IMR-90 (cell line): ENCODE data around the gene RHOC. TPM values are rescaled to one million over a fixed set of nuclear protein-coding genes. Genes with fewer than 3 reads are reported as not detected.

Experiments used
- ATAC-seq: fragments of 200-7000 bp; cut with Tn5 transposase; 2 replicates; pipeline ENCODE4 v1.9.1; 2020; ENCODE audit warnings: low read depth, mild to moderate bottlenecking, moderate library complexity
- BruUV-seq: library from RNA; stranded (reverse); fragments of 400-500 nt; replicated peaks from 2 replicates; lab custom pipeline; 2021; lab: Mats Ljungman, UMichigan
- CTCF ChIA-PET: fragments of 300-600 bp; formaldehyde crosslinking; extraction: SDS; loops from one replicate; lab custom pipeline; 2021; ENCODE audit warnings: antibody characterized with exemption; lab: Yijun Ruan, JAX
- POLR2A ChIA-PET: fragments of 300-600 bp; sonication (Branson Sonifier 250); formaldehyde crosslinking; loops from one replicate; lab custom pipeline; 2022; ENCODE audit warnings: antibody characterized with exemption; ENCODE audit not compliant: unreplicated experiment; lab: Charles Lee
- DNase-seq: peaks from one replicate; pipeline ENCODE4 v3.0.0; 2013
- H2AFZ ChIP-seq: replicated peaks from 2 replicates; pipeline ENCODE3; 2013; ENCODE audit warnings: low read length, mild to moderate bottlenecking; ENCODE audit not compliant: poor library complexity
- H2AK5ac ChIP-seq: 2 replicates; pipeline ENCODE4 v1.6.1; 2013; ENCODE audit warnings: low read depth, low read length, inconsistent platforms
- H2AK9ac ChIP-seq: replicated peaks from 2 replicates; pipeline ENCODE3; 2013; ENCODE audit warnings: mild to moderate bottlenecking, low read depth, low read length, moderate library complexity; ENCODE audit not compliant: poor library complexity
- H2BK120ac ChIP-seq: 2 replicates; pipeline ENCODE4 v1.6.1; 2013; ENCODE audit warnings: low read depth, low read length, inconsistent platforms
- H2BK15ac ChIP-seq: 3 replicates; pipeline ENCODE4 v1.6.1; 2013; ENCODE audit warnings: low read depth, low read length, inconsistent platforms
- H2BK20ac ChIP-seq: 2 replicates; pipeline ENCODE4 v1.6.1; 2013; ENCODE audit warnings: low read depth, mild to moderate bottlenecking, inconsistent platforms, low read length, moderate library complexity
- H2BK5ac ChIP-seq: 2 replicates; pipeline ENCODE4 v1.6.1; 2013; ENCODE audit warnings: mild to moderate bottlenecking, low read depth, low read length, inconsistent platforms; ENCODE audit not compliant: poor library complexity, severe bottlenecking
- H3K14ac ChIP-seq: replicated peaks from 2 replicates; pipeline ENCODE4 v1.6.1; 2013; ENCODE audit warnings: low read depth, low read length, inconsistent platforms
- H3K18ac ChIP-seq: 2 replicates; pipeline ENCODE4 v1.6.1; 2013; ENCODE audit warnings: low read depth, low read length, control low read depth
- H3K23ac ChIP-seq: 2 replicates; pipeline ENCODE4 v1.6.1; 2013; ENCODE audit warnings: low read depth, low read length, inconsistent platforms
- H3K27ac ChIP-seq: 2 replicates; pipeline ENCODE4 v1.5.1; 2013; ENCODE audit warnings: mild to moderate bottlenecking, control low read depth, low read length; ENCODE audit not compliant: insufficient read depth
- H3K27me3 ChIP-seq: 2 replicates; pipeline ENCODE4 v1.6.1; 2013; ENCODE audit warnings: low read length; ENCODE audit not compliant: control insufficient read depth, insufficient read depth
- H3K36me3 ChIP-seq: 2 replicates; pipeline ENCODE4 v1.6.1; 2013; ENCODE audit warnings: low read length, mixed read lengths; ENCODE audit not compliant: control insufficient read depth, insufficient read depth
- H3K4ac ChIP-seq: 2 replicates; pipeline ENCODE4 v1.6.1; 2013; ENCODE audit warnings: low read depth, low read length, inconsistent platforms
- H3K4me1 ChIP-seq: 2 replicates; pipeline ENCODE4 v1.6.1; 2013; ENCODE audit warnings: low read length, mixed read lengths; ENCODE audit not compliant: control insufficient read depth, insufficient read depth
- H3K4me2 ChIP-seq: 2 replicates; pipeline ENCODE4 v1.6.1; 2013; ENCODE audit warnings: low read depth, mild to moderate bottlenecking, control low read depth, low read length, moderate library complexity
- H3K4me3 ChIP-seq: 2 replicates; pipeline ENCODE4 v1.5.1; 2013; ENCODE audit warnings: low read depth, mild to moderate bottlenecking, control low read depth, low read length, moderate library complexity; ENCODE audit not compliant: insufficient read depth
- H3K56ac ChIP-seq: 2 replicates; pipeline ENCODE4 v1.6.1; 2013; ENCODE audit warnings: low read length, inconsistent platforms; ENCODE audit not compliant: insufficient read depth; ENCODE audit errors: extremely low read depth
- H3K79me1 ChIP-seq, 2 experiments: 2 replicates each; pipeline ENCODE4 v1.6.1; 2013; ENCODE audit warnings: low read length in 2 of 2, inconsistent platforms in 1 of 2, low read depth in 1 of 2
- H3K9ac ChIP-seq: 2 replicates; pipeline ENCODE4 v1.6.1; 2013; ENCODE audit warnings: low read depth, low read length, control low read depth
- H3K9me1 ChIP-seq: 2 replicates; pipeline ENCODE4 v1.6.1; 2013; ENCODE audit warnings: low read length, inconsistent platforms; ENCODE audit not compliant: insufficient read depth
- H3K9me3 ChIP-seq: 2 replicates; pipeline ENCODE4 v1.6.1; 2013; ENCODE audit warnings: low read length; ENCODE audit not compliant: control insufficient read depth, insufficient read depth
- H4K20me1 ChIP-seq: 2 replicates; pipeline ENCODE4 v1.6.1; 2013; ENCODE audit warnings: low read length, inconsistent platforms; ENCODE audit not compliant: insufficient read depth
- H4K5ac ChIP-seq: 2 replicates; pipeline ENCODE4 v1.6.1; 2013; ENCODE audit warnings: mild to moderate bottlenecking, low read depth, low read length, control low read depth
- H4K8ac ChIP-seq, 2 experiments: 2 replicates each; pipeline ENCODE4 v1.6.1; 2013; ENCODE audit warnings: low read depth in 2 of 2, low read length in 2 of 2, control low read depth in 1 of 2, inconsistent platforms in 1 of 2
- H4K91ac ChIP-seq: 2 replicates; pipeline ENCODE4 v1.6.1; 2013; ENCODE audit warnings: low read depth, low read length, inconsistent platforms; ENCODE audit not compliant: insufficient read depth
- BHLHE40 ChIP-seq: fragments of 150-350 bp; IDR thresholded peaks from 2 replicates; pipeline ENCODE4 v1.6.1; 2016; ENCODE audit warnings: mild to moderate bottlenecking, low read depth, low read length
- CEBPB ChIP-seq: IDR thresholded peaks from 2 replicates; pipeline ENCODE4 v1.6.1; 2012; ENCODE audit warnings: low read depth, low read length, improper control_type of control experiment
- CHD1 ChIP-seq: IDR thresholded peaks from 2 replicates; pipeline ENCODE4 v1.6.1; 2012; ENCODE audit warnings: low read depth, low read length, improper control_type of control experiment
- FOS ChIP-seq: fragments of 150-350 bp; IDR thresholded peaks from 2 replicates; pipeline ENCODE4 v1.6.1; 2016; ENCODE audit warnings: low read depth, low read length
- MAFK ChIP-seq: IDR thresholded peaks from 2 replicates; pipeline ENCODE4 v1.6.1; 2012; ENCODE audit warnings: low read depth, low read length, improper control_type of control experiment
- MAZ ChIP-seq: IDR thresholded peaks from 2 replicates; pipeline ENCODE4 v1.6.1; 2012; ENCODE audit warnings: low read depth, mild to moderate bottlenecking, low read length, improper control_type of control experiment, moderate library complexity, borderline replicate concordance
- MXI1 ChIP-seq: IDR thresholded peaks from 2 replicates; pipeline ENCODE4 v1.6.1; 2012; ENCODE audit warnings: low read depth, mild to moderate bottlenecking, low read length, moderate library complexity, borderline replicate concordance
- NFE2L2 ChIP-seq: fragments of 150-350 bp; IDR thresholded peaks from 2 replicates; pipeline ENCODE4 v1.6.1; 2016; ENCODE audit warnings: low read depth, mild to moderate bottlenecking, low read length
- POLR2A ChIP-seq: IDR thresholded peaks from 2 replicates; pipeline ENCODE4 v1.6.1; 2012; ENCODE audit warnings: mild to moderate bottlenecking, low read depth, low read length
- RAD21 ChIP-seq: IDR thresholded peaks from 2 replicates; pipeline ENCODE4 v1.6.1; 2012; ENCODE audit warnings: low read length, improper control_type of control experiment
- RCOR1 ChIP-seq: IDR thresholded peaks from 2 replicates; pipeline ENCODE4 v1.6.1; 2012; ENCODE audit warnings: mild to moderate bottlenecking, low read length, improper control_type of control experiment; ENCODE audit not compliant: insufficient replicate concordance
- RFX5 ChIP-seq: IDR thresholded peaks from 2 replicates; pipeline ENCODE4 v1.8.0; 2012; ENCODE audit warnings: low read depth, mild to moderate bottlenecking, low read length, moderate library complexity
- SMC3 ChIP-seq: fragments of 150-350 bp; IDR thresholded peaks from 2 replicates; pipeline ENCODE4 v1.6.1; 2016; ENCODE audit warnings: low read depth, mild to moderate bottlenecking, antibody characterized with exemption, low read length, moderate library complexity
- WGBS, 2 experiments: methylation state at CpG; one replicate each; pipeline versions ENCODE4 v1.1.5 to v1.1.7; 2013; ENCODE audit warnings: missing lambda C conversion rate in 2 of 2; ENCODE audit not compliant: insufficient read length in 1 of 2; ENCODE audit errors: extremely low coverage in 2 of 2; 5-methylcytosine and 5-hydroxymethylcytosine counted together
- dilution Hi-C: fragments of 300-500 bp; cut with HindIII; formaldehyde crosslinking; loops from one replicate; pipeline ENCODE4 v1.14.3; 2018; ENCODE audit warnings: low sequenced_read_pairs; ENCODE audit not compliant: unreplicated experiment
- in situ Hi-C: fragments of 300-500 bp; cut with MboI; formaldehyde crosslinking; loops from 3 replicates; pipeline ENCODE4 v1.14.3; 2019; ENCODE audit warnings: low sequenced_read_pairs, inconsistent platforms, mixed read lengths
- intact Hi-C: fragments of 100-400 bp; cut with micrococcal nuclease; formaldehyde crosslinking; loops from 2 replicates; pipeline ENCODE4 v1.10.0; 2022
- polyA plus RNA-seq, 3 experiments: library from polyadenylated mRNA; depleted of rRNA; stranded (reverse); fragments of >200 nt; gene quantifications; 2 replicates each; pipeline ENCODE4 v1.2.3, GENCODE V29; 2012; ENCODE audit warnings: low replicate concordance in 1 of 3
- total RNA-seq: library from RNA; depleted of rRNA; stranded (reverse); fragments of >200 nt; gene quantifications from 2 replicates; pipeline ENCODE4 v1.2.3, GENCODE V29; 2012
- TF ChIP-seq, protein P1 (sequence below): conservative IDR thresholded peaks from 2 replicates; pipeline ENCODE4 v1.5.1; 2012; ENCODE audit warnings: mild to moderate bottlenecking, low read depth, low read length, improper control_type of control experiment
- TF ChIP-seq, protein P2 (sequence below): fragments of 150-350 bp; IDR thresholded peaks from 2 replicates; pipeline ENCODE4 v1.6.1; 2016; ENCODE audit warnings: low read depth, mild to moderate bottlenecking, low read length, moderate library complexity, borderline replicate concordance
- TF ChIP-seq, protein P3 (sequence below): fragments of 150-350 bp; IDR thresholded peaks from 2 replicates; pipeline ENCODE4 v1.6.1; 2017; ENCODE audit warnings: mild to moderate bottlenecking, antibody characterized with exemption, low read length, low read depth

The RHOC gene
- total and polyA plus RNA-seq, 2 of the 4 experiments (the other 2 are of a cell fraction), result 764 to 839 TPM

DNA sequence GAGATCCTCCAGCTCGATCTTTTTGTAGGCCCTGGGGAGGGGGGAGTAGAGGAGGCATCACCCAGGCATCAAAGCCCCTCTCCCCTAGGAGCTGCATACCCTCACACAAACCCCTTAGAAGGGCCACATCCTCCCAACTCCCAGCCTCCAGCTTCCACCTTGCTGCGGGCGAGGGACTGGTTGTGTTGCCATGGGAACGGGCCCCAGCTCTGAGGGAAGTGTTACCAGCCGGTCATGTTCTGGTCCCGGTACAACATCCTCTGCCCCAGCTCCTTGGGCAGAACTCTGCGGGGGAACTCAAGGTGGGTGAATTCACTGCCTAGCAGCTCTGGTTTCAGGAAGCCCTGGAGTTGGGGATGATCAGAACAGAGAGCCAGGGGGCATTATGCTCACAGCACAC lies 4.1 kb upstream of the RHOC start:
- H2BK5ac ChIP-seq, result no peak overlapping the region
- BruUV-seq, result no TSS peak

More for the DNA sequence above, 4.1 kb upstream of the RHOC start:
- dilution Hi-C loops (no loop called here), in situ Hi-C loops (loop anchor here (10.0 to 25.0 kb wide), 2 partner anchors 244 to 976 kb away; partner anchors contain the start of gene SLC16A1), intact Hi-C loops (loop anchor here (10.0 kb wide), 1 partner anchor 244 kb away; the partner anchor contains the start of gene SLC16A1)
- H3K27ac ChIP-seq, result no peak overlapping the region
- no peak overlapping the region for H3K56ac ChIP-seq
- H4K91ac ChIP-seq, result no peak overlapping the region
- H2AK9ac ChIP-seq, result no peak overlapping the region
- peaks cover 3% of the 10 kb centered on the region; the same call in 1 of the 2 replicates for H3K4me1 ChIP-seq
- 0 out of 2 replicates have a peak, but pooled peaks cover 3% of the 10 kb centered on the region for H3K9me1 ChIP-seq
- ChIA-PET CTCF (interaction anchor here (1.1 kb wide), 1 partner anchor 93 kb away, joined by 3 read pairs; no protein-coding TSS in a partner anchor), POLR2A (interaction anchor here (0.6 kb wide), 1 partner anchor 19 kb away, joined by 9 read pairs; no protein-coding TSS in a partner anchor)
- no peak overlapping the region for H3K14ac ChIP-seq
- H4K20me1 ChIP-seq, result 0 out of 2 replicates have a peak, but pooled peaks cover under 1% of the 10 kb centered on the region
- H4K8ac ChIP-seq, result no peak overlapping the region
- H3K18ac ChIP-seq, result no peak overlapping the region
- no peak overlapping the region for H3K4ac ChIP-seq
- no peak overlapping the region for H2AK5ac ChIP-seq
- H2BK120ac ChIP-seq, result no peak overlapping the region
- H3K27me3 ChIP-seq, result peaks cover 4% of the 10 kb centered on the region; the same call in 1 of the 2 replicates
- no peak overlapping the region for H3K4me3 ChIP-seq
- H2BK20ac ChIP-seq, result no peak overlapping the region
- no peak overlapping the region for H3K4me2 ChIP-seq
- H3K9me3 ChIP-seq, result no peaks in the 10 kb centered on the region
- no peak overlapping the region for H3K23ac ChIP-seq
- no peaks in the 10 kb centered on the region for H3K36me3 ChIP-seq
- DNase-seq (no peak), ATAC-seq (no peak)
- peaks cover 4 to 6% of the 10 kb centered on the region in 2 experiments; a peak in 1 of 4 replicates for H3K79me1 ChIP-seq
- no peak overlapping the region for H2BK15ac ChIP-seq
- 41% methylated on average over 4 of the region's 7 CpGs; no CpG with 5 or more reads in 1 of the 2 experiments for WGBS, 2 experiments
- no peak overlapping the region for H4K5ac ChIP-seq
- no peak overlapping the region for H2AFZ ChIP-seq
- TF ChIP-seq, protein P1, sequence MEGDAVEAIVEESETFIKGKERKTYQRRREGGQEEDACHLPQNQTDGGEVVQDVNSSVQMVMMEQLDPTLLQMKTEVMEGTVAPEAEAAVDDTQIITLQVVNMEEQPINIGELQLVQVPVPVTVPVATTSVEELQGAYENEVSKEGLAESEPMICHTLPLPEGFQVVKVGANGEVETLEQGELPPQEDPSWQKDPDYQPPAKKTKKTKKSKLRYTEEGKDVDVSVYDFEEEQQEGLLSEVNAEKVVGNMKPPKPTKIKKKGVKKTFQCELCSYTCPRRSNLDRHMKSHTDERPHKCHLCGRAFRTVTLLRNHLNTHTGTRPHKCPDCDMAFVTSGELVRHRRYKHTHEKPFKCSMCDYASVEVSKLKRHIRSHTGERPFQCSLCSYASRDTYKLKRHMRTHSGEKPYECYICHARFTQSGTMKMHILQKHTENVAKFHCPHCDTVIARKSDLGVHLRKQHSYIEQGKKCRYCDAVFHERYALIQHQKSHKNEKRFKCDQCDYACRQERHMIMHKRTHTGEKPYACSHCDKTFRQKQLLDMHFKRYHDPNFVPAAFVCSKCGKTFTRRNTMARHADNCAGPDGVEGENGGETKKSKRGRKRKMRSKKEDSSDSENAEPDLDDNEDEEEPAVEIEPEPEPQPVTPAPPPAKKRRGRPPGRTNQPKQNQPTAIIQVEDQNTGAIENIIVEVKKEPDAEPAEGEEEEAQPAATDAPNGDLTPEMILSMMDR, result no peak
- TF ChIP-seq FOS (no peak), MXI1 (no peak), MAFK (no peak), RCOR1 (no peak), MAZ (no peak), POLR2A (no peak), SMC3 (no peak), NFE2L2 (no peak), BHLHE40 (no peak), RAD21 (no peak), CHD1 (no peak), RFX5 (no peak), CEBPB (no peak)
- TF ChIP-seq, protein P2, sequence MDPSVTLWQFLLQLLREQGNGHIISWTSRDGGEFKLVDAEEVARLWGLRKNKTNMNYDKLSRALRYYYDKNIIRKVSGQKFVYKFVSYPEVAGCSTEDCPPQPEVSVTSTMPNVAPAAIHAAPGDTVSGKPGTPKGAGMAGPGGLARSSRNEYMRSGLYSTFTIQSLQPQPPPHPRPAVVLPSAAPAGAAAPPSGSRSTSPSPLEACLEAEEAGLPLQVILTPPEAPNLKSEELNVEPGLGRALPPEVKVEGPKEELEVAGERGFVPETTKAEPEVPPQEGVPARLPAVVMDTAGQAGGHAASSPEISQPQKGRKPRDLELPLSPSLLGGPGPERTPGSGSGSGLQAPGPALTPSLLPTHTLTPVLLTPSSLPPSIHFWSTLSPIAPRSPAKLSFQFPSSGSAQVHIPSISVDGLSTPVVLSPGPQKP, result no peak
- TF ChIP-seq, protein P3, sequence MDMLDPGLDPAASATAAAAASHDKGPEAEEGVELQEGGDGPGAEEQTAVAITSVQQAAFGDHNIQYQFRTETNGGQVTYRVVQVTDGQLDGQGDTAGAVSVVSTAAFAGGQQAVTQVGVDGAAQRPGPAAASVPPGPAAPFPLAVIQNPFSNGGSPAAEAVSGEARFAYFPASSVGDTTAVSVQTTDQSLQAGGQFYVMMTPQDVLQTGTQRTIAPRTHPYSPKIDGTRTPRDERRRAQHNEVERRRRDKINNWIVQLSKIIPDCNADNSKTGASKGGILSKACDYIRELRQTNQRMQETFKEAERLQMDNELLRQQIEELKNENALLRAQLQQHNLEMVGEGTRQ, result no peak
- no peak overlapping the region for H3K9ac ChIP-seq
